OCI-LY7 (cell line): ENCODE results near the gene C16orf78. TPM values are rescaled to one million over a fixed set of nuclear protein-coding genes. Genes with fewer than 3 reads are reported as not detected.

Experiments
- BruUV-seq: library from RNA; stranded (reverse); fragments of 400-500 nt; replicated peaks from 2 replicates; lab custom pipeline; 2021; lab: Mats Ljungman, UMichigan
- CTCF ChIA-PET: fragments of 300-600 bp; sonication (Branson Sonifier 250); formaldehyde crosslinking; loops from one replicate; lab custom pipeline; 2022; ENCODE audit warnings: antibody characterized with exemption; ENCODE audit not compliant: unreplicated experiment; lab: Charles Lee
- POLR2A ChIA-PET: fragments of 300-600 bp; sonication (Branson Sonifier 250); formaldehyde crosslinking; loops from one replicate; lab custom pipeline; 2022; ENCODE audit warnings: antibody characterized with exemption; lab: Charles Lee
- DNase-seq: peaks from one replicate; pipeline ENCODE4 v3.0.0-alpha.2; 2015; ENCODE audit warnings: low spot score
- H2AFZ ChIP-seq: fragments of 200-600 bp; sonication (generic), shearing (Covaris generic); 2 replicates; pipeline ENCODE4 v1.6.1; 2014; ENCODE audit warnings: mild to moderate bottlenecking, antibody characterized with exemption, low read length, moderate library complexity
- H3K27ac ChIP-seq: fragments of 200-600 bp; sonication (generic); 2 replicates; pipeline ENCODE4 v1.5.1; 2014; ENCODE audit warnings: mixed run types, low read depth, mild to moderate bottlenecking, moderate library complexity, low read length, inconsistent platforms; ENCODE audit not compliant: poor library complexity, severe bottlenecking
- H3K36me3 ChIP-seq: fragments of 200-600 bp; sonication (generic); 2 replicates; pipeline ENCODE4 v1.6.1; 2014; ENCODE audit warnings: mild to moderate bottlenecking, antibody characterized with exemption, low read length, moderate library complexity, mixed read lengths; ENCODE audit not compliant: insufficient read depth
- H3K4me1 ChIP-seq: fragments of 200-600 bp; sonication (generic); 2 replicates; pipeline ENCODE4 v1.5.1; 2014; ENCODE audit warnings: mild to moderate bottlenecking, low read length; ENCODE audit not compliant: insufficient read depth, poor library complexity, severe bottlenecking
- H3K4me2 ChIP-seq: fragments of 200-600 bp; sonication (generic); 2 replicates; pipeline ENCODE4 v1.6.1; 2014; ENCODE audit warnings: mild to moderate bottlenecking, low read length
- H3K4me3 ChIP-seq: fragments of 200-600 bp; sonication (generic); 2 replicates; pipeline ENCODE4 v1.5.1; 2014; ENCODE audit warnings: mild to moderate bottlenecking, low read depth, low read length; ENCODE audit not compliant: poor library complexity, severe bottlenecking
- H3K79me2 ChIP-seq: fragments of 200-600 bp; sonication (generic); 2 replicates; pipeline ENCODE4 v1.6.1; 2016; ENCODE audit warnings: low read depth, mild to moderate bottlenecking, low read length, moderate library complexity, mixed read lengths; ENCODE audit not compliant: insufficient read depth
- H3K9me2 ChIP-seq: fragments of 200-600 bp; sonication (generic); 2 replicates; pipeline ENCODE4 v1.6.1; 2016; ENCODE audit warnings: mild to moderate bottlenecking, low read length, mixed read lengths; ENCODE audit not compliant: insufficient read depth
- H3K9me3 ChIP-seq: fragments of 200-600 bp; sonication (generic); 2 replicates; pipeline ENCODE4 v1.6.1; 2014; ENCODE audit warnings: mild to moderate bottlenecking, mixed run types, low read length, mixed read lengths
- H4K20me1 ChIP-seq: fragments of 200-600 bp; sonication (generic); 2 replicates; pipeline ENCODE4 v1.6.1; 2014; ENCODE audit warnings: mild to moderate bottlenecking, antibody characterized with exemption, low read length, moderate library complexity, mixed read lengths; ENCODE audit not compliant: insufficient read depth
- CTCF ChIP-seq: fragments of 200-600 bp; sonication (generic); conservative IDR thresholded peaks from 2 replicates; pipeline ENCODE4 v1.5.1; 2014; ENCODE audit warnings: mild to moderate bottlenecking, antibody characterized with exemption, low read length, moderate library complexity, mixed read lengths
- EZH2phosphoT487 ChIP-seq: fragments of 200-600 bp; sonication (generic); IDR thresholded peaks from 2 replicates; pipeline ENCODE4 v1.6.1; 2018; ENCODE audit warnings: low read depth, borderline replicate concordance, mild to moderate bottlenecking, mixed run types, antibody characterized with exemption, low read length, moderate library complexity, mixed read lengths
- intact Hi-C: fragments of 100-400 bp; cut with micrococcal nuclease; formaldehyde crosslinking; loops from one replicate; pipeline ENCODE4 v1.10.0; 2022; ENCODE audit not compliant: unreplicated experiment
- total RNA-seq, 2 experiments: library from RNA; depleted of rRNA in 1 of 2; stranded (reverse); fragments of >200 nt in 1 of 2; shearing (Covaris generic) in 1 of 2; gene quantifications; 2 replicates each; pipeline ENCODE4 v1.2.3, GENCODE V29; 2014 to 2022

C16orf78 gene
- total RNA-seq, 2 experiments from 2014 or later = not detected

- Histone ChIP-seq H2AFZ (no peak overlapping the region), H3K4me3 (no peak overlapping the region), H3K27ac (no peak overlapping the region), H3K36me3 (no peaks in the 10 kb centered on the region), H4K20me1 (no peaks in the 10 kb centered on the region), H3K79me2 (no peaks in the 10 kb centered on the region), H3K4me2 (no peak overlapping the region), H3K4me1 (peaks cover 30% of the 10 kb centered on the region), H3K9me3 (no peaks in the 10 kb centered on the region), H3K9me2 (no peaks in the 10 kb centered on the region)
- BruUV-seq = no TSS peak
- CTCF ChIA-PET = interaction anchor here (0.6 kb wide), 1 partner anchor 778 kb away, joined by 7 read pairs; no protein-coding TSS in a partner anchor
- DNase-seq = no peak
- TF ChIP-seq CTCF = no peak
- no peak for TF ChIP-seq EZH2phosphoT487
- POLR2A ChIA-PET = interaction anchor here (1.0 kb wide), 1 partner anchor 12 kb away, joined by 3 read pairs; no protein-coding TSS in a partner anchor
- intact Hi-C loops = no loop called here
Measured at GRCh38 chr16:49396206-49396720, 22.7 kb downstream of the C16orf78 start.

- no peak overlapping the region for H3K27ac ChIP-seq
- no peaks in the 10 kb centered on the region for H4K20me1 ChIP-seq
- intact Hi-C loops = loop anchor here (1.0 to 2.0 kb wide), 3 partner anchors 16 to 64 kb away; no protein-coding TSS in a partner anchor
- no peaks in the 10 kb centered on the region for H3K9me2 ChIP-seq
- no peaks in the 10 kb centered on the region for H3K36me3 ChIP-seq
- peak overlapping the region; percentile 79; the same call in 1 of the 2 replicates for H2AFZ ChIP-seq
- H3K79me2 ChIP-seq = no peaks in the 10 kb centered on the region
- peaks cover 7% of the 10 kb centered on the region; the same call in 1 of the 2 replicates for H3K9me3 ChIP-seq
- no peak for DNase-seq
- no peak for TF ChIP-seq EZH2phosphoT487
- no peak for TF ChIP-seq CTCF
- peaks cover 34% of the 10 kb centered on the region for H3K4me1 ChIP-seq
- no TSS peak for BruUV-seq
- ChIA-PET POLR2A (interaction anchor here (0.6 to 3.3 kb wide), 10 partner anchors 9 to 257 kb away, joined by 3 to 24 read pairs (median 4); no protein-coding TSS in a partner anchor), CTCF (no interaction called here)
- H3K4me3 ChIP-seq = no peak overlapping the region
- peak overlapping the region; percentile 75 for H3K4me2 ChIP-seq
Measured at GRCh38 chr16:49398761-49399160, 25.2 kb downstream of the C16orf78 start.
